ENCODE measurements around the gene CPNE2.

DNA sequence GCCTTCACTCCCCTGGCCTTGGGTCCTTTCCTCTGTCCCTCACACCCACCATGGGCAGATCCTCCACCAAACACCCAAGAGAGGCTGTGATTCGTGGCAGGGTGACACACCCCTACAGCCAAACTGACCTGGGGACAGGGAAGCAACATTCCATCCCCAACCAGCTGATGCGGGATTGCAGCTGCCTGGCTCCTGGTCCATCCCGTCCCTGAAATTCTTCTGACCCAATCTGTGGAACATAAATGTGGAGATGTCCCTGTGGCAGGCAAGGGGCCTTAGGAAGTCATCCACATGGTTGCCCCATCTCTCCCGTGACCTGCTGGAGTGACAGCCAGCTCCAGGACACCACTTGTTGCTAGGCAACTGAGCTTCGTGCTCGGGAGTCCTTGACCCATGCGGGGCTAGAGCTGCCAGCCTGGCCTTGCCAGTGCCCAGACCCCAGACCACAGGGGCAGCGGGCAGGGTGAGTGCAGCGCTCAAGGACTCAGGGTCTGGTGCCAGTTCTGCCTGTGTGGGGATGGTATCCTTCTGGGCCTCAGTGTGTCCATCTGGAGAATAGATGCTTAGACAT lies 34.0 kb upstream of the CPNE2 start:
- TF ChIP-seq POLR2AphosphoS5 (IDR thresholded peaks at IDR 0.05; ENCODE audit: low read depth, low read length) (no peak), SIN3A (IDR thresholded peaks at IDR 0.05; ENCODE audit: borderline replicate concordance, insufficient read depth, low read depth, low read length) (no peak)
- TF ChIP-seq, protein P1, sequence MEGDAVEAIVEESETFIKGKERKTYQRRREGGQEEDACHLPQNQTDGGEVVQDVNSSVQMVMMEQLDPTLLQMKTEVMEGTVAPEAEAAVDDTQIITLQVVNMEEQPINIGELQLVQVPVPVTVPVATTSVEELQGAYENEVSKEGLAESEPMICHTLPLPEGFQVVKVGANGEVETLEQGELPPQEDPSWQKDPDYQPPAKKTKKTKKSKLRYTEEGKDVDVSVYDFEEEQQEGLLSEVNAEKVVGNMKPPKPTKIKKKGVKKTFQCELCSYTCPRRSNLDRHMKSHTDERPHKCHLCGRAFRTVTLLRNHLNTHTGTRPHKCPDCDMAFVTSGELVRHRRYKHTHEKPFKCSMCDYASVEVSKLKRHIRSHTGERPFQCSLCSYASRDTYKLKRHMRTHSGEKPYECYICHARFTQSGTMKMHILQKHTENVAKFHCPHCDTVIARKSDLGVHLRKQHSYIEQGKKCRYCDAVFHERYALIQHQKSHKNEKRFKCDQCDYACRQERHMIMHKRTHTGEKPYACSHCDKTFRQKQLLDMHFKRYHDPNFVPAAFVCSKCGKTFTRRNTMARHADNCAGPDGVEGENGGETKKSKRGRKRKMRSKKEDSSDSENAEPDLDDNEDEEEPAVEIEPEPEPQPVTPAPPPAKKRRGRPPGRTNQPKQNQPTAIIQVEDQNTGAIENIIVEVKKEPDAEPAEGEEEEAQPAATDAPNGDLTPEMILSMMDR (IDR thresholded peaks at IDR 0.05): no peak
- TF ChIP-seq, protein P2, sequence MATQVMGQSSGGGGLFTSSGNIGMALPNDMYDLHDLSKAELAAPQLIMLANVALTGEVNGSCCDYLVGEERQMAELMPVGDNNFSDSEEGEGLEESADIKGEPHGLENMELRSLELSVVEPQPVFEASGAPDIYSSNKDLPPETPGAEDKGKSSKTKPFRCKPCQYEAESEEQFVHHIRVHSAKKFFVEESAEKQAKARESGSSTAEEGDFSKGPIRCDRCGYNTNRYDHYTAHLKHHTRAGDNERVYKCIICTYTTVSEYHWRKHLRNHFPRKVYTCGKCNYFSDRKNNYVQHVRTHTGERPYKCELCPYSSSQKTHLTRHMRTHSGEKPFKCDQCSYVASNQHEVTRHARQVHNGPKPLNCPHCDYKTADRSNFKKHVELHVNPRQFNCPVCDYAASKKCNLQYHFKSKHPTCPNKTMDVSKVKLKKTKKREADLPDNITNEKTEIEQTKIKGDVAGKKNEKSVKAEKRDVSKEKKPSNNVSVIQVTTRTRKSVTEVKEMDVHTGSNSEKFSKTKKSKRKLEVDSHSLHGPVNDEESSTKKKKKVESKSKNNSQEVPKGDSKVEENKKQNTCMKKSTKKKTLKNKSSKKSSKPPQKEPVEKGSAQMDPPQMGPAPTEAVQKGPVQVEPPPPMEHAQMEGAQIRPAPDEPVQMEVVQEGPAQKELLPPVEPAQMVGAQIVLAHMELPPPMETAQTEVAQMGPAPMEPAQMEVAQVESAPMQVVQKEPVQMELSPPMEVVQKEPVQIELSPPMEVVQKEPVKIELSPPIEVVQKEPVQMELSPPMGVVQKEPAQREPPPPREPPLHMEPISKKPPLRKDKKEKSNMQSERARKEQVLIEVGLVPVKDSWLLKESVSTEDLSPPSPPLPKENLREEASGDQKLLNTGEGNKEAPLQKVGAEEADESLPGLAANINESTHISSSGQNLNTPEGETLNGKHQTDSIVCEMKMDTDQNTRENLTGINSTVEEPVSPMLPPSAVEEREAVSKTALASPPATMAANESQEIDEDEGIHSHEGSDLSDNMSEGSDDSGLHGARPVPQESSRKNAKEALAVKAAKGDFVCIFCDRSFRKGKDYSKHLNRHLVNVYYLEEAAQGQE (IDR thresholded peaks at IDR 0.05; ENCODE audit: insufficient read depth in 1 of 2, low read depth in 2 of 2, low read length in 1 of 2): no peak
